Astrocyte (in vitro differentiated cells and primary cell): ENCODE results near the gene PIK3R6. TPM values are rescaled to one million over a fixed set of nuclear protein-coding genes. Genes with fewer than 3 reads are reported as not detected.
"Not testable (repeated sequence)": the region's sequence is repeated elsewhere in the genome, so short reads cannot be mapped to it uniquely, and the experiment has no call there.

Source experiments
- DNase-seq: peaks from one replicate; pipeline ENCODE4 v3.0.0-alpha.2; 2010; ENCODE audit warnings: low read depth
- FAIRE-seq: peaks from 2 replicates; lab custom pipeline; 2011; peaks lifted over from hg19 to GRCh38; lab: Jason Lieb, UNC
- H2AFZ ChIP-seq: 2 replicates; pipeline ENCODE4 v1.6.0; 2012; ENCODE audit warnings: low read depth, low read length, inconsistent platforms
- H3K27ac ChIP-seq: 2 replicates; pipeline ENCODE4 v1.5.1; 2011; ENCODE audit warnings: low read depth, low read length, inconsistent platforms
- H3K27me3 ChIP-seq: 2 replicates; pipeline ENCODE4 v1.6.0; 2011; ENCODE audit warnings: low read length, inconsistent platforms; ENCODE audit not compliant: insufficient read depth
- H3K36me3 ChIP-seq: 2 replicates; pipeline ENCODE4 v1.5.1; 2011; ENCODE audit warnings: low read length, inconsistent platforms; ENCODE audit not compliant: insufficient read depth
- H3K4me1 ChIP-seq: 2 replicates; pipeline ENCODE4 v1.5.1; 2011; ENCODE audit warnings: low read length, inconsistent platforms; ENCODE audit not compliant: insufficient read depth
- H3K4me2 ChIP-seq: 2 replicates; pipeline ENCODE4 v1.6.0; 2012; ENCODE audit warnings: low read length, inconsistent platforms
- H3K4me3 ChIP-seq: 2 replicates; pipeline ENCODE4 v1.5.1; 2011; ENCODE audit warnings: low read depth, mild to moderate bottlenecking, low read length, inconsistent platforms; ENCODE audit not compliant: insufficient read depth
- H3K79me2 ChIP-seq: 2 replicates; pipeline ENCODE4 v1.6.0; 2012; ENCODE audit warnings: mild to moderate bottlenecking, low read length, inconsistent platforms; ENCODE audit not compliant: insufficient read depth
- H3K9ac ChIP-seq: 2 replicates; pipeline ENCODE4 v1.6.0; 2012; ENCODE audit warnings: mild to moderate bottlenecking, low read length, inconsistent platforms
- H3K9me3 ChIP-seq: 2 replicates; pipeline ENCODE4 v1.5.1; 2012; ENCODE audit warnings: low read depth, mild to moderate bottlenecking, low read length, inconsistent platforms; ENCODE audit not compliant: insufficient read depth
- H4K20me1 ChIP-seq: 2 replicates; pipeline ENCODE4 v1.6.0; 2012; ENCODE audit warnings: low read length, inconsistent platforms; ENCODE audit not compliant: insufficient read depth
- H3K27ac Mint-ChIP-seq: one replicate; pipeline ENCODE4 v1.8.0; 2021; ENCODE audit warnings: mild to moderate bottlenecking, mixed read lengths; ENCODE audit not compliant: unreplicated experiment
- H3K27me3 Mint-ChIP-seq: one replicate; pipeline ENCODE4 v1.8.0; 2021; ENCODE audit warnings: low read depth, mixed read lengths; ENCODE audit not compliant: unreplicated experiment
- H3K36me3 Mint-ChIP-seq: one replicate; pipeline ENCODE4 v1.8.0; 2021; ENCODE audit warnings: low read depth, mixed read lengths; ENCODE audit not compliant: unreplicated experiment
- H3K4me1 Mint-ChIP-seq: one replicate; pipeline ENCODE4 v1.8.0; 2021; ENCODE audit warnings: low read depth, mixed read lengths; ENCODE audit not compliant: unreplicated experiment
- H3K4me3 Mint-ChIP-seq: one replicate; pipeline ENCODE4 v1.8.0; 2021; ENCODE audit warnings: mild to moderate bottlenecking, moderate library complexity, mixed read lengths; ENCODE audit not compliant: unreplicated experiment
- H3K9me3 Mint-ChIP-seq: one replicate; pipeline ENCODE4 v1.8.0; 2021; ENCODE audit warnings: mild to moderate bottlenecking, mixed read lengths; ENCODE audit not compliant: unreplicated experiment
- CTCF ChIP-seq: IDR thresholded peaks from 2 replicates; pipeline ENCODE4 v1.5.1; 2011; ENCODE audit warnings: low read depth, mild to moderate bottlenecking, inconsistent platforms, low read length, moderate library complexity; ENCODE audit not compliant: insufficient read depth
- EZH2 ChIP-seq: IDR thresholded peaks from 2 replicates; pipeline ENCODE4 v1.6.1; 2012; ENCODE audit warnings: mild to moderate bottlenecking, low read length, inconsistent platforms; ENCODE audit not compliant: insufficient read depth
- total RNA-seq: library from RNA; stranded (reverse); gene quantifications from 2 replicates; pipeline ENCODE4 v1.2.1, GENCODE V29; 2021

PIK3R6 gene
- total RNA-seq, 1 donor from 2014 or later: not detected

DNA sequence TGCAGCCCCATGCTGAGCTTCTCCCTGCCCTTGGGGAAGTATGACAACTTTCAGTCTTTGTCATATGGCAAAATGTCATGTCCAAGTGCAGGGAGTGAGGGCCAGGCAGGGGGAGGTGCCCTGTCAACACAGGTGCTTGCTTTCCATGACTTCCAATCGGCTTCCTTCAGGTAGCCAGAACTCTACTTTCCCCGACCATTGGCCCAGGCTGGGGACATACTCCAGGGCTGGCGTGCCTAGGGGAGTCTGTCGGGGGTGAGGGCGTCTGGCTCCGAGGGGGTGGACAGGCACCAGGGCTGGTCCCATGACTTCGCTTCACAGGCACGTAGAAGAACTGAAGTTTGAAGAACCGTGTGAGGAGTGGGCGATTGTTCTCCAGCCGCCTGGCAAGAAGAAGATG, 19.8 kb upstream of the PIK3R6 start:
- Histone ChIP-seq H3K79me2 (no peaks in the 10 kb centered on the region), H4K20me1 (no peaks in the 10 kb centered on the region), H2AFZ (no peak overlapping the region), H3K36me3 (no peaks in the 10 kb centered on the region), H3K27ac (no peak overlapping the region), H3K4me1 (no peaks in the 10 kb centered on the region), H3K9ac (no peak overlapping the region), H3K27me3 (no peaks in the 10 kb centered on the region), H3K4me3 (no peak overlapping the region), H3K9me3 (no peaks in the 10 kb centered on the region), H3K4me2 (no peak overlapping the region)
- Mint-ChIP-seq H3K4me1 (no peaks in the 10 kb centered on the region), H3K4me3 (no peak overlapping the region), H3K36me3 (no peaks in the 10 kb centered on the region), H3K27ac (no peak overlapping the region), H3K9me3 (peaks cover 3% of the 10 kb centered on the region), H3K27me3 (peaks cover 16% of the 10 kb centered on the region)
- TF ChIP-seq EZH2 (no peak), CTCF (no peak)
- DNase-seq: no peak
- no peak for FAIRE-seq

- FAIRE-seq: no peak
- no peaks in the 10 kb centered on the region for H3K9me3 ChIP-seq
Measured at GRCh38 chr17:8885967-8886684, 18.7 kb upstream of the PIK3R6 start.

GRCh38 chr17:8885163-8885966, 17.9 kb upstream of the PIK3R6 start:
- not testable (repeated sequence) for H3K27ac Mint-ChIP-seq, H3K36me3 ChIP-seq, DNase-seq, FAIRE-seq, H3K4me3 ChIP-seq, H3K27me3 ChIP-seq, H3K4me3 Mint-ChIP-seq, H3K4me2 ChIP-seq, H3K36me3 Mint-ChIP-seq, H3K9me3 Mint-ChIP-seq, H3K9ac ChIP-seq, H3K79me2 ChIP-seq, H3K9me3 ChIP-seq, H4K20me1 ChIP-seq, H3K27ac ChIP-seq, H2AFZ ChIP-seq, H3K4me1 Mint-ChIP-seq, H3K4me1 ChIP-seq
- peaks cover 25% of the 10 kb centered on the region for H3K27me3 Mint-ChIP-seq

More at GRCh38 chr17:8885967-8886684, 18.7 kb upstream of the PIK3R6 start:
- H3K27me3 Mint-ChIP-seq: peaks cover 22% of the 10 kb centered on the region
- H3K36me3 ChIP-seq: no peaks in the 10 kb centered on the region
- no peaks in the 10 kb centered on the region for H3K4me1 Mint-ChIP-seq
- no peaks in the 10 kb centered on the region for H3K36me3 Mint-ChIP-seq
- H3K4me1 ChIP-seq: no peaks in the 10 kb centered on the region
- no peak overlapping the region for H2AFZ ChIP-seq
- DNase-seq: no peak
- H3K4me3 Mint-ChIP-seq: no peak overlapping the region
- no peak overlapping the region for H3K4me3 ChIP-seq
- H3K9me3 Mint-ChIP-seq: peaks cover 5% of the 10 kb centered on the region
- no peaks in the 10 kb centered on the region for H4K20me1 ChIP-seq
- no peak overlapping the region for H3K27ac Mint-ChIP-seq
- no peak overlapping the region for H3K4me2 ChIP-seq
- no peak overlapping the region for H3K27ac ChIP-seq
- no peaks in the 10 kb centered on the region for H3K27me3 ChIP-seq
- no peaks in the 10 kb centered on the region for H3K79me2 ChIP-seq
- H3K9ac ChIP-seq: no peak overlapping the region
- TF ChIP-seq CTCF (no peak), EZH2 (no peak)
